HG03280 (cell line): ENCODE measurements around the gene BLOC1S1.

Experiments used
- ATAC-seq: cut with Tn5 transposase; IDR thresholded peaks from one replicate; pipeline ENCODE4 v1.9.1; 2021; ENCODE audit warnings: mild to moderate bottlenecking, moderate library complexity; ENCODE audit not compliant: unreplicated experiment

The BLOC1S1 gene

GRCh38 chr12:55726971-55727370, 11.1 kb downstream of the BLOC1S1 start:
- no peak for ATAC-seq

- ATAC-seq: no peak
Measured at GRCh38 chr12:55727643-55728185, 11.9 kb downstream of the BLOC1S1 start.

GRCh38 chr12:55728186-55728938, 12.5 kb downstream of the BLOC1S1 start:
- peak; percentile 19 for ATAC-seq

- peak; percentile 75 for ATAC-seq
Measured at GRCh38 chr12:55728939-55729818, 13.3 kb downstream of the BLOC1S1 start, which contains the start of gene CD63. Gene CD63, minus strand, starts transcription at chr12:55729009. Its CDS starts 668 bp downstream, at chr12:55728341.

GRCh38 chr12:55729819-55730818, 14.3 kb downstream of the BLOC1S1 start:
- ATAC-seq: peak; percentile 30

- no peak for ATAC-seq
Measured at GRCh38 chr12:55732288-55732687, 16.4 kb downstream of the BLOC1S1 start.

GRCh38 chr12:55733021-55733555, 17.2 kb downstream of the BLOC1S1 start:
- no peak for ATAC-seq

GRCh38 chr12:55733858-55734257, 18.0 kb downstream of the BLOC1S1 start:
- ATAC-seq: no peak

- no peak for ATAC-seq
Measured at GRCh38 chr12:55734595-55734994, 18.7 kb downstream of the BLOC1S1 start.

GRCh38 chr12:55736076-55736475, 20.2 kb downstream of the BLOC1S1 start:
- no peak for ATAC-seq

GRCh38 chr12:55736780-55737580, 21.1 kb downstream of the BLOC1S1 start:
- ATAC-seq: no peak

- ATAC-seq: no peak
Measured at GRCh38 chr12:55737581-55738122, 21.8 kb downstream of the BLOC1S1 start.

GRCh38 chr12:55738123-55739024, 22.5 kb downstream of the BLOC1S1 start:
- ATAC-seq: peak; percentile 81

- ATAC-seq: no peak
Measured at GRCh38 chr12:55739025-55739378, 23.2 kb downstream of the BLOC1S1 start.

GRCh38 chr12:55741931-55742680, 26.3 kb downstream of the BLOC1S1 start:
- no peak for ATAC-seq

GRCh38 chr12:55742719-55743405, 27.0 kb downstream of the BLOC1S1 start, which contains the start of gene GDF11:
Gene GDF11, plus strand, starts transcription at chr12:55743122. Its CDS starts 195 bp downstream, at chr12:55743317.
- ATAC-seq: peak; percentile 37
